Liver (tissue), 3 donors: Measurements from ENCODE around the gene AUNIP.

Experiments used
- CTCF ChIP-seq: fragments of 150-350 bp; IDR thresholded peaks from 2 replicates; pipeline ENCODE4 v1.5.1; 2017; ENCODE audit warnings: improper control_type of control experiment, low read depth, low read length; ENCODE audit not compliant: missing input control
- EGR1 ChIP-seq, 2 donors: IDR thresholded peaks; 2 replicates each; pipeline ENCODE4 v1.6.1; 2016 to 2018; ENCODE audit warnings: antibody characterized with exemption in 2 of 2, low read depth in 2 of 2
- FOXA1 ChIP-seq: IDR thresholded peaks from 2 replicates; pipeline ENCODE4 v1.6.1; 2016; ENCODE audit warnings: antibody characterized with exemption
- GABPA ChIP-seq, 2 donors: IDR thresholded peaks in 1 of 2; conservative IDR thresholded peaks in 1 of 2; 2 replicates each; pipeline ENCODE4 v1.6.1; 2016; ENCODE audit warnings: antibody characterized with exemption in 2 of 2, mild to moderate bottlenecking in 1 of 2, moderate library complexity in 1 of 2
- JUND ChIP-seq, 2 donors: IDR thresholded peaks; 2 replicates each; pipeline ENCODE4 v1.6.1; 2016; ENCODE audit warnings: antibody characterized with exemption in 2 of 2
- MAX ChIP-seq: IDR thresholded peaks from 2 replicates; pipeline ENCODE4 v1.6.1; 2016; ENCODE audit warnings: antibody characterized with exemption
- RAD21 ChIP-seq, 2 donors: IDR thresholded peaks; 2 replicates each; pipeline ENCODE4 v1.6.1; 2016; ENCODE audit warnings: antibody characterized with exemption in 2 of 2, mild to moderate bottlenecking in 2 of 2
- REST ChIP-seq: IDR thresholded peaks from 2 replicates; pipeline ENCODE4 v1.6.1; 2016; ENCODE audit warnings: antibody characterized with exemption, mild to moderate bottlenecking
- RXRA ChIP-seq, 2 donors: IDR thresholded peaks; 2 replicates each; pipeline ENCODE4 v1.6.1; 2017 to 2018; ENCODE audit warnings: antibody characterized with exemption in 2 of 2, mild to moderate bottlenecking in 1 of 2
- TAF1 ChIP-seq: conservative IDR thresholded peaks from 2 replicates; pipeline ENCODE4 v1.6.1; 2016; ENCODE audit warnings: antibody characterized with exemption, mild to moderate bottlenecking
- YY1 ChIP-seq: IDR thresholded peaks from 2 replicates; pipeline ENCODE4 v1.6.1; 2016; ENCODE audit warnings: antibody characterized with exemption, mild to moderate bottlenecking
- donor health status: healthy.
- donor health status: healthy.

GRCh38 chr1:25864434-25864833 lies 5.2 kb upstream of the AUNIP start:
- TF ChIP-seq CTCF (no peak), REST (no peak), FOXA1 (no peak), MAX (no peak), YY1 (no peak), TAF1 (no peak), EGR1 (IDR thresholded peaks at IDR 0.05; ENCODE audit: low read depth in 2 of 2) (no peak), RXRA (IDR thresholded peaks at IDR 0.05) (no peak), RAD21 (IDR thresholded peaks at IDR 0.05) (no peak), JUND (IDR thresholded peaks at IDR 0.05) (no peak), GABPA (IDR thresholded peaks at IDR 0.05 in 1 of 2, conservative IDR thresholded peaks at IDR 0.05 in 1 of 2) (no peak)
